CD8-positive, alpha-beta memory T cell (primary cell): ENCODE measurements around the gene PIP4K2C. TPM values are rescaled to one million over a fixed set of nuclear protein-coding genes. Genes with fewer than 3 reads are reported as not detected.
"Not testable (repeated sequence)": the region's sequence is repeated elsewhere in the genome, so short reads cannot be mapped to it uniquely, and the experiment has no call there.

Source experiments
- CTCF ChIA-PET: fragments of 350-600 bp; sonication (Branson Sonifier 250); formaldehyde crosslinking; loops from one replicate; lab custom pipeline; 2021; ENCODE audit warnings: antibody characterized with exemption; lab: Charles Lee
- POLR2A ChIA-PET: fragments of 350-600 bp; sonication (Branson Sonifier 250); formaldehyde crosslinking; loops from one replicate; lab custom pipeline; 2021; ENCODE audit warnings: antibody characterized with exemption; lab: Charles Lee
- DNase-seq, 5 donors: peaks; one replicate each; pipeline versions ENCODE4 v3.0.0 to v3.0.0-alpha.2; 2020 to 2022; ENCODE audit warnings: mixed read lengths in 1 of 5
- H3K27ac ChIP-seq: one replicate; pipeline ENCODE4 v1.7.0; 2013; ENCODE audit warnings: low read depth, mild to moderate bottlenecking, low read length, moderate library complexity
- H3K27me3 ChIP-seq: 2 replicates; pipeline ENCODE4 v1.7.0; 2013; ENCODE audit warnings: low read length, mild to moderate bottlenecking; ENCODE audit not compliant: insufficient read depth, poor library complexity, severe bottlenecking
- H3K36me3 ChIP-seq: 2 replicates; pipeline ENCODE4 v1.7.0; 2013; ENCODE audit warnings: mild to moderate bottlenecking, low read length, moderate library complexity; ENCODE audit not compliant: insufficient read depth
- H3K4me1 ChIP-seq: 2 replicates; pipeline ENCODE4 v1.7.0; 2013; ENCODE audit warnings: mild to moderate bottlenecking, low read length, moderate library complexity; ENCODE audit not compliant: insufficient read depth
- H3K4me3 ChIP-seq: 2 replicates; pipeline ENCODE4 v1.7.0; 2013; ENCODE audit warnings: mild to moderate bottlenecking, low read length
- H3K9me3 ChIP-seq: 2 replicates; pipeline ENCODE4 v1.7.0; 2013; ENCODE audit warnings: mild to moderate bottlenecking, low read length
- H3K27ac Mint-ChIP-seq, 8 donors: one replicate each; pipeline ENCODE4 v1.8.0; 2020 to 2021; ENCODE audit warnings: mixed read lengths in 8 of 8, mild to moderate bottlenecking in 6 of 8, inconsistent platforms in 3 of 8, moderate library complexity in 3 of 8
- H3K27me3 Mint-ChIP-seq, 2 donors: one replicate each; pipeline ENCODE4 v1.8.0; 2020 to 2021; ENCODE audit warnings: mixed read lengths in 2 of 2, mild to moderate bottlenecking in 1 of 2, moderate library complexity in 1 of 2
- H3K36me3 Mint-ChIP-seq, 3 donors: one replicate each; pipeline ENCODE4 v1.8.0; 2020 to 2021; ENCODE audit warnings: mixed read lengths in 3 of 3, inconsistent platforms in 1 of 3, mild to moderate bottlenecking in 1 of 3
- H3K4me1 Mint-ChIP-seq, 3 donors: one replicate each; pipeline ENCODE4 v1.8.0; 2020 to 2021; ENCODE audit warnings: mixed read lengths in 3 of 3, inconsistent platforms in 1 of 3, mild to moderate bottlenecking in 1 of 3
- H3K4me3 Mint-ChIP-seq, 7 donors: one replicate each; pipeline ENCODE4 v1.8.0; 2020 to 2021; ENCODE audit warnings: mixed read lengths in 7 of 7, mild to moderate bottlenecking in 6 of 7, moderate library complexity in 4 of 7, inconsistent platforms in 2 of 7
- H3K9me3 Mint-ChIP-seq, 5 donors: one replicate each; pipeline ENCODE4 v1.8.0; 2020 to 2022; ENCODE audit warnings: mixed read lengths in 5 of 5, mild to moderate bottlenecking in 3 of 5, moderate library complexity in 2 of 5, inconsistent platforms in 1 of 5
- polyA plus RNA-seq: library from polyadenylated mRNA; unstranded; fragments of 300-500 nt; fragmentation: Illumina TruSeq; gene quantifications from one replicate; pipeline ENCODE4 v1.2.3, GENCODE V29; 2021
- total RNA-seq, 2 experiments: library from RNA; stranded (reverse); gene quantifications; one replicate each; pipeline ENCODE4 v1.2.3, GENCODE V29; 2021

Gene PIP4K2C
- total and polyA plus RNA-seq, 3 experiments from 2014 or later: 24.7 to 40.6 (median 29.7) TPM

DNA sequence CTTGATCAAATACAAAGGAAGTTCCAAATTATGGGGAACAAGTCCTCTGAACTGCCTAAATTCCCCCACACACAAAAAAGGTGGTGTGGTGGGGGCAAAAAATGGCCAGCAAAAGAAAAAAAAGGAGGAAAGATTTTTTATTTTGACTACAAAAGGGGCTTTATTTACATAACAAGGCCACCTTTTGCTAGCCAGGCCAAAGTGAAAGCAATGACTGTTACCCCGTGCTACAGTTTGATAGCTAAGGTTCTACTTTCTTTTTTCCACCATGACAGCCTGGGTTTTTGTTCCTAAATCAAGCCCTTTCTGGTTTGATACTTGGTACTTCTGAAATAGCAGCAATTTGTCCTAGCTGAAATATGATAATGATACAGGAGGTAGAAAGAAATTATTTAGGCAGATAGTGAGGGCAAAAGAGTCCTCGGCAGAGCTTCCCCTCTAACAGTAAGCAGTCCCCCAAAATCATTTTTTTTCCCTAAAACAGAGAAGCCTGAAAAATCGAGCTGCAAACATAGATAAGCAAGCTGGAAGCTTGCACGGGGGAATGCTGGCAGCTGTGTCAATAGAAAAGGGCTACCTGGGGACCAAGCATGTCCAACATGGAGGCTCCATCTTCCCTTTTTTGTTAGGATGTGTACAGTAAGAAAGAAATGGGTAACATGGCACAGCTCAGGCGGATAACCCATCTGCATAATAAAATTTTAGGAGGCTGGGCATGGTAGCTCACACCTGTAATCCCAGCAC lies 50.9 kb downstream of the PIP4K2C start:
- peaks cover 0 to 3% (median 0%) of the 10 kb centered on the region in 3 donors for H3K36me3 Mint-ChIP-seq
- CTCF ChIA-PET: interaction anchor here (0.7 to 3.8 kb wide), 2 partner anchors 8 to 15 kb away, joined by 3 to 17 read pairs; partner anchors contain the start of gene B4GALNT1
- H3K27ac Mint-ChIP-seq: no peak overlapping the region

DNA sequence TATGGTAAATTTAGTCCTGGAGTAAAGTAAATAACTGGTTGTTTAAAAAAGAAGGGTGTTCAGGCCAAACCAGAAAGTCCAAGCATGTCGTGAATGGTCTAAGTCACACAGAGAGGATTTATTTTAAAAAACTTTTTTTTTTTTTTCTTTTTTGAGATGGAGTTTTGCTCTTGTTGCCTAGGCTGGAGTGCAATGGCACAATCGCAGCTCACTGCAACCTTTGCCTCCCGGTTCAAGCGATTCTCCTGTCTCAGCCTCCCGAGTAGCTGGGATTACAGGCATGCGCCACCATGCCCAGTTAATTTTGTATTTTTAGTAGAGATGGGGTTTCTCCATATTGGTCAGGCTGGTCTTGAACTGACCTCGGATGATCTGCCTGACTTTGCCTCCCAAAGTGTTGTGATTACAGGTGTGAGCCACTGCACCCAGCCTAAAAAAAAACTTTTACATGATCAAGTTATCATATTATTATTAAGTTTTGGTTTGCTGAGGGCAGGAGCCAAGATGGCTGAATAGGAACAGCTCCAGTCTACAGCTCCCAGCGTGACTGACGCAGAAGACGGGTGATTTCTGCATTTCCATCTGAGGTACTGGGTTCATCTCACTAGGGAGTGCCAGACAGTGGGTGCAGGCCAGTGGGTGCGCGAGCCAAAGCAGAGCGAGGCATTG lies 55.1 kb downstream of the PIP4K2C start:
- peaks cover 4 to 10% (median 5%) of the 10 kb centered on the region in 5 donors for H3K9me3 Mint-ChIP-seq
- H3K4me1 ChIP-seq, H3K27me3 ChIP-seq, H3K4me3 Mint-ChIP-seq, H3K9me3 ChIP-seq, DNase-seq, H3K27ac ChIP-seq, H3K4me1 Mint-ChIP-seq, CTCF ChIA-PET, H3K27ac Mint-ChIP-seq, H3K4me3 ChIP-seq, H3K36me3 Mint-ChIP-seq, H3K36me3 ChIP-seq: not testable (repeated sequence)
- H3K27me3 Mint-ChIP-seq: peaks cover 18 to 20% of the 10 kb centered on the region in 2 donors
- POLR2A ChIA-PET: interaction anchor here (0.7 kb wide), 1 partner anchor 1964 kb away, joined by 3 read pairs; no protein-coding TSS in a partner anchor

More for the DNA sequence above, 50.9 kb downstream of the PIP4K2C start:
- Histone ChIP-seq H3K9me3 (no peaks in the 10 kb centered on the region), H3K27ac (no peak overlapping the region), H3K4me1 (no peaks in the 10 kb centered on the region), H3K4me3 (no peak overlapping the region), H3K27me3 (no peaks in the 10 kb centered on the region), H3K36me3 (no peaks in the 10 kb centered on the region)
- Mint-ChIP-seq H3K27me3 (peaks cover 34 to 35% of the 10 kb centered on the region in 2 donors), H3K4me1 (no peaks in the 10 kb centered on the region), H3K9me3 (peaks cover 4 to 10% (median 5%) of the 10 kb centered on the region in 5 donors), H3K4me3 (no peak overlapping the region)
- DNase-seq: no peak
- POLR2A ChIA-PET: no interaction called here

DNA sequence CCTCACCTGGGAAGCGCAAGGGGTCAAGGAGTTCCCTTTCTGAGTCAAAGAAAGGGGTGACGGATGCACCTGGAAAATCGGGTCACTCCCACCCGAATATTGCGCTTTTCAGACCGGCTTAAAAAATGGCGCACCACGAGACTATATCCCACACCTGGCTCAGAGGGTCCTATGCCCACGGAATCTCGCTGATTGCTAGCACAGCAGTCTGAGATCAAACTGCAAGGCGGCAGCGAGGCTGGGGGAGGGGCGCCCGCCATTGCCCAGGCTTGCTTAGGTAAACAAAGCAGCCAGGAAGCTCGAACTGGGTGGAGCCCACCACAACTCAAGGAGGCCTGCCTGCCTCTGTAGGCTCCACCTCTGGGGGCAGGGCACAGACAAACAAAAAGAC lies 55.7 kb downstream of the PIP4K2C start:
- H3K27me3 ChIP-seq, H3K27ac ChIP-seq, CTCF ChIA-PET, H3K4me1 Mint-ChIP-seq, H3K4me3 Mint-ChIP-seq, H3K27ac Mint-ChIP-seq, H3K4me1 ChIP-seq, H3K36me3 Mint-ChIP-seq, H3K36me3 ChIP-seq, H3K4me3 ChIP-seq, DNase-seq, H3K9me3 ChIP-seq, POLR2A ChIA-PET: not testable (repeated sequence)
- Mint-ChIP-seq H3K9me3 (peaks cover 4 to 10% (median 5%) of the 10 kb centered on the region in 5 donors), H3K27me3 (peaks cover 14 to 18% of the 10 kb centered on the region in 2 donors)

Other genes with a start within 250 kb of the PIP4K2C start
- 10 to 100 TPM; 28.2 to 36.8 TPM for gene R3HDM2, start 160.1 kb upstream of the PIP4K2C start, total RNA-seq
- 15.1 TPM for gene R3HDM2, start 160.1 kb upstream of the PIP4K2C start, polyA plus RNA-seq
- under 1 TPM; 0.11 TPM for gene INHBC, start 156.4 kb upstream of the PIP4K2C start, total RNA-seq
- not detected for gene INHBC, start 156.4 kb upstream of the PIP4K2C start, polyA plus RNA-seq
- gene INHBE, start 135.9 kb upstream of the PIP4K2C start, total RNA-seq: under 1 TPM; 0.38 to 0.61 TPM
- not detected for gene INHBE, start 135.9 kb upstream of the PIP4K2C start, polyA plus RNA-seq
- gene GLI1, start 131.4 kb upstream of the PIP4K2C start, total RNA-seq: under 1 TPM; 0.55 to 0.75 TPM
- 0.32 TPM for gene GLI1, start 131.4 kb upstream of the PIP4K2C start, polyA plus RNA-seq
- 100 to 1,000 TPM; 116 to 121 TPM for gene ARHGAP9, start 111.3 kb upstream of the PIP4K2C start, total RNA-seq
- gene ARHGAP9, start 111.3 kb upstream of the PIP4K2C start, polyA plus RNA-seq: 181 TPM
- 100 to 1,000 TPM; 386 to 398 TPM for gene MARS1, start 103.1 kb upstream of the PIP4K2C start, total RNA-seq
- gene MARS1, start 103.1 kb upstream of the PIP4K2C start, polyA plus RNA-seq: 89.8 TPM
- 10 to 100 TPM; 12.7 to 13.2 TPM for gene DDIT3, start 70.7 kb upstream of the PIP4K2C start, total RNA-seq
- gene DDIT3, start 70.7 kb upstream of the PIP4K2C start, polyA plus RNA-seq: 11.7 TPM
- 10 to 100 TPM; 49.0 to 54.7 TPM for gene MBD6, start 68.4 kb upstream of the PIP4K2C start, total RNA-seq
- 4.2 TPM for gene MBD6, start 68.4 kb upstream of the PIP4K2C start, polyA plus RNA-seq
- 10 to 100 TPM; 98.7 to 99.3 TPM for gene DCTN2, start 44.0 kb upstream of the PIP4K2C start, total RNA-seq
- 80.8 TPM for gene DCTN2, start 44.0 kb upstream of the PIP4K2C start, polyA plus RNA-seq
- gene KIF5A, start 41.1 kb upstream of the PIP4K2C start, total RNA-seq: 1 to 10 TPM; 1.8 to 2.1 TPM
- gene KIF5A, start 41.1 kb upstream of the PIP4K2C start, polyA plus RNA-seq: 0.12 TPM
- gene DTX3, start 13.6 kb downstream of the PIP4K2C start, total RNA-seq: 10 to 100 TPM; 16.7 to 18.3 TPM
- 7.2 TPM for gene DTX3, start 13.6 kb downstream of the PIP4K2C start, polyA plus RNA-seq
- 1 to 10 TPM; 1.4 to 1.9 TPM for gene ARHGEF25, start 20.2 kb downstream of the PIP4K2C start, total RNA-seq
- gene ARHGEF25, start 20.2 kb downstream of the PIP4K2C start, polyA plus RNA-seq: not detected
- 1 to 10 TPM; 2.9 to 4.1 TPM for gene B4GALNT1, start 42.0 kb downstream of the PIP4K2C start, total RNA-seq
- gene B4GALNT1, start 42.0 kb downstream of the PIP4K2C start, polyA plus RNA-seq: not detected
- 100 to 1,000 TPM in 1 of 2 experiments, 10 to 100 TPM in 1; 96.8 to 103 TPM for gene OS9, start 102.9 kb downstream of the PIP4K2C start, total RNA-seq
- gene OS9, start 102.9 kb downstream of the PIP4K2C start, polyA plus RNA-seq: 86.9 TPM
- gene AGAP2, start 147.6 kb downstream of the PIP4K2C start, total RNA-seq: 10 to 100 TPM; 29.9 to 31.7 TPM
- 6.4 TPM for gene AGAP2, start 147.6 kb downstream of the PIP4K2C start, polyA plus RNA-seq
- gene TSPAN31, start 153.8 kb downstream of the PIP4K2C start, total RNA-seq: 10 to 100 TPM; 12.0 to 13.0 TPM
- gene TSPAN31, start 153.8 kb downstream of the PIP4K2C start, polyA plus RNA-seq: 46.9 TPM
- gene CDK4, start 161.1 kb downstream of the PIP4K2C start, total RNA-seq: 100 to 1,000 TPM; 268 to 304 TPM
- 76.0 TPM for gene CDK4, start 161.1 kb downstream of the PIP4K2C start, polyA plus RNA-seq
- gene MARCHF9, start 163.9 kb downstream of the PIP4K2C start, total RNA-seq: 10 to 100 TPM; 26.3 to 27.2 TPM
- 5.7 TPM for gene MARCHF9, start 163.9 kb downstream of the PIP4K2C start, polyA plus RNA-seq
- 1 to 10 TPM; 7.2 to 7.4 TPM for gene CYP27B1, start 175.9 kb downstream of the PIP4K2C start, total RNA-seq
- 0.52 TPM for gene CYP27B1, start 175.9 kb downstream of the PIP4K2C start, polyA plus RNA-seq
- gene METTL1, start 180.9 kb downstream of the PIP4K2C start, total RNA-seq: 10 to 100 TPM; 69.8 to 74.2 TPM
- gene METTL1, start 180.9 kb downstream of the PIP4K2C start, polyA plus RNA-seq: 18.6 TPM
- 1 to 10 TPM; 3.5 to 3.9 TPM for gene EEF1AKMT3, start 181.4 kb downstream of the PIP4K2C start, total RNA-seq
- gene EEF1AKMT3, start 181.4 kb downstream of the PIP4K2C start, polyA plus RNA-seq: 3.3 TPM
- gene TSFM, start 191.6 kb downstream of the PIP4K2C start, total RNA-seq: 10 to 100 TPM; 64.0 to 69.0 TPM
- 32.6 TPM for gene TSFM, start 191.6 kb downstream of the PIP4K2C start, polyA plus RNA-seq
- 1 to 10 TPM; 2.3 to 2.5 TPM for gene AVIL, start 227.5 kb downstream of the PIP4K2C start, total RNA-seq
- 0.40 TPM for gene AVIL, start 227.5 kb downstream of the PIP4K2C start, polyA plus RNA-seq